ENCODE data around the gene CCND2.
"Not testable (repeated sequence)": the region's sequence is repeated elsewhere in the genome, so short reads cannot be mapped to it uniquely, and the experiment has no call there.

Gene CCND2

DNA sequence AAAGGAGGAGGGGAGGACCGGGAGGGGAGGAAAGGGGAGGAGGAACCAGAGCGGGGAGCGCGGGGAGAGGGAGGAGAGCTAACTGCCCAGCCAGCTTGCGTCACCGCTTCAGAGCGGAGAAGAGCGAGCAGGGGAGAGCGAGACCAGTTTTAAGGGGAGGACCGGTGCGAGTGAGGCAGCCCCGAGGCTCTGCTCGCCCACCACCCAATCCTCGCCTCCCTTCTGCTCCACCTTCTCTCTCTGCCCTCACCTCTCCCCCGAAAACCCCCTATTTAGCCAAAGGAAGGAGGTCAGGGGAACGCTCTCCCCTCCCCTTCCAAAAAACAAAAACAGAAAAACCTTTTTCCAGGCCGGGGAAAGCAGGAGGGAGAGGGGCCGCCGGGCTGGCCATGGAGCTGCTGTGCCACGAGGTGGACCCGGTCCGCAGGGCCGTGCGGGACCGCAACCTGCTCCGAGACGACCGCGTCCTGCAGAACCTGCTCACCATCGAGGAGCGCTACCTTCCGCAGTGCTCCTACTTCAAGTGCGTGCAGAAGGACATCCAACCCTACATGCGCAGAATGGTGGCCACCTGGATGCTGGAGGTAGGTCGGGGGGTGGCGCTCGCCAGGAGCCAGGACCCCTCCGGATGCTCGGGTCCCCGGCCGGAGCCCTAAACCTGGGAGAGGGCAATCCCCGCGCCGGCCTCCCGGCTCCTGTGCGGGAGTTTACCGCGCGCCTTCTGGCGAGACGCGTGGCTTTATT lies at the start of gene CCND2:
Gene CCND2 (plus strand): TSS at position 111 of the 744 bp plus-strand sequence. CDS start 279 bp downstream, at position 390.
- DNase-seq: peak; percentile 92

GRCh38 chr12:4224206-4224889 lies 49.2 kb upstream of the CCND2 start:
- no peak for DNase-seq

DNA sequence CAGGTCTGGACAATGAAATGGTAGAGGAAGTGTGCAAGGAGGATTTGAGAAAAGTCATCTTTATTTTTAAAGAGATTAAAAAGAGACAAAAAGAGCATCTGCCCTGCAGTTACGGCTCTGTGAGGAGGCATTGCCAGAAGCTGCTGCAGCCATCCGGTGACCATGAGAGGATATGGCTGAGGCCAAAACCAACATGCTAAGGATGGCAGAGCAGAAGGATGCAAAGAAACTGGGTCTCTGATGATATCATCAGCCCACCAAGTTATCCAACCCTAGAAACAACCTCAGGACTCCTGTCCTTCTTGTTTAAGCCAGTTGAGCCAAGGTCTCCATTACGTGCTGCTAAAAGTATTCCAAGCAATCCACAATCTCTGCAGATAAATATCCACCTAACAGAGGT lies 48.0 kb upstream of the CCND2 start:
- no peak for DNase-seq

DNA sequence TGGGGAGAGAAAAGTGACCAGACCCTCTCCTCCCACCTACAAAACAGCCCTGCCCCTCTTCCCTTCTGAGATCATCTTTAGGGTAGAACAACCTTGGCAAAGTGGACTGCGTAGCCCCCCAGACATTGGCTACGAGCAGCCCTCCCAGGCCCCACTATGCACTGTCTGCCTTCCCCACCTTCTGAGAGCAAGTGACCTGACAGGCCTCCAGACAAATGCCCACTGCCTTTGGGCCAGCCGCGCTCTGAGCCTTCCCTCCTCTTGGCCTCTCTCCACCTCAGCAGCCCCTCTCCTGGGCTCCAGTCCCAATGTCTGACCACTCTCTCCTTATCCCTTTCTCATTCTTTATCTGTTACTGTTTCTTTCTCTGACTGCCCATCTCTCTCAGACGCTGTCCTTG lies 46.5 kb upstream of the CCND2 start:
- DNase-seq: no peak

- no peak for DNase-seq
Measured at GRCh38 chr12:4228122-4228580, 45.4 kb upstream of the CCND2 start.

DNA sequence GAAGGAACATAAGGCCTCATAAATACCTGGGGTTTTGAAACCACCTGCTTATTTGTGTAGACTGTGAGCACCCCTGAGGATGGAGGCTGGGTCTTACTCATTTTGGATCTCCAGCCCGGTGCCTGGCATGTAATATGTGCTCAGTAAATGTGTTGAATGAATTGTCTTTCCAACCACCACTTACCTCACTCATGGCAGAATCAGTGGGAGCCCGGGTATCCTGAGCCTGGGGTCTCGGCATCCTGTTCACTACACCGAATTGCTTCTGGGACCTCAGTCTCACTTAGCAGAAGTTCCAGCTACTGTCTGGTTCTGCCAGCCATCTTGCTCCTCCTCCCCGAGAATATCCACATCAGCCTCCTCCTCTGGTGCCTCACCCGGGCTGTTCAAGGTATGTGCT lies 43.0 kb upstream of the CCND2 start:
- no peak for DNase-seq

DNA sequence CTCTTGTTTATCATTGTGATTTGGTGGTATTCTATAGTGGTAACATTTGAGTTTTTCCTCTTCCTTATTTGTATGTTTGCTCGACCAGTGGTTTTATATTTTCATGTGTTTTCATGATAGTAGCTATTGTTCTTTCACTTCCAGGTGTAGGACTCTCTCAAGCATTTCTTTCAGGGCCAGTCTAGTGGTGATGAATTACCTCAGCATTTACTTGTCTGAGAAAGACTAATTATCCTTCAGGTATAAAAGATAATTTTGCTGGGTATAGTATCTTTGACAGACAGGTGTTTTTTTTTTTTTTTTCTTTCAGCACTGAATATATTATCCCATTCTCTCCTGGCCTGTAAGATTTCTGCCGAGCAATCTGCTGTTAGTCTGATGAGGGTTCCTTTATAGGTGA lies 35.0 kb upstream of the CCND2 start:
- no peak for DNase-seq

GRCh38 chr12:4239746-4240145 lies 33.8 kb upstream of the CCND2 start:
- DNase-seq: no peak

DNA sequence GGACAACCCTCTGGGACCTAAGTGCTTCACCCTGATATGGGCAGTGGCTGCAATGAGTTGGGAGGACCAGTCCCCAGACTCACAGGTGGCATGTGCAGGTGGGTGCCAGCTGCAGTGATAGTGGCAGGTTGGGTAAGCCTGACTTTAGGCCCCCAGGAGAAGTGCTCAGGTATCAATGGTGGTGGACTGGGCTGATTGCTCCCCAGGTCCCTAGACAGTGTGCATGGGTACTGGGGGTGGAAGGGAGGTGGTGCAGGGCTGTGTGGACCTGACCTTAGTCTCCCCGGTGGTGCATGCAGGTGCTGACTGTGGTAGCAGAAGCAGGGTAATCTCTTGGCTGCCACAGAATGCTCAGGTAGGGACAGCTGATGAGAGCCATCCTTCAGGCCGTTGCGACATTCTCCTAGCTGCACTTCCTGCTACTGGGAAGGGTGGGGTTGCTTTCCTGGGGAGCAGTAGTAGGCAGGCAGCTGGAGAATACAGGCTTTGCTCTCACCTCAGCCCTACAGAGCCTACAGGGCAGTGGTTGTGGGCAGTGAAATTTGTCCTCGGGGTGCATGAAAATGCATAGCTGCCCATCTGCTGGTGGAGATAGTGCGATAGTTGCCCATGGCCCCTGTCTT lies 33.3 kb upstream of the CCND2 start:
- no peak for DNase-seq

- no peak for DNase-seq
Measured at GRCh38 chr12:4240981-4241380, 32.6 kb upstream of the CCND2 start.

- no peak for DNase-seq
Measured at GRCh38 chr12:4241592-4241991, 32.0 kb upstream of the CCND2 start.

DNA sequence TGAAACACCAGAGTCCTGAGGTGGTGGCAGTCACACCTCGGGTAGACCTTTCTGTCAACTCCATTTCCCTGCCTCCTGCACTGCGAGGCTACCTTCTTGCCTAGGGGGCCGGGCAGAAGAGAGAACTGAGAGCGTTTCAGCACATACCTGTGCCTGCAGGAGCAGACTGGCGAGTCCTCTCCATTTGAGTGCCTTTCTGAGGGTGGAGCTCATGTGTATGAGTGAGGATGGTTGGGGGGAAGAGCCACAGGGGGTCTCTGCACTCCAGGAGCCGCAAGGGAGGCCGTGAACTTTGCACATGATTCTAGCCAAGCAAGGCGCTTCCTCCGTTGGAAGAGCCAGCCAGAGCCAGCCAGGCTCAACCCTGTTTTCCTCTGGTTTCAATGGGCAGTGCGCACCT lies 31.0 kb upstream of the CCND2 start:
- DNase-seq: no peak

DNA sequence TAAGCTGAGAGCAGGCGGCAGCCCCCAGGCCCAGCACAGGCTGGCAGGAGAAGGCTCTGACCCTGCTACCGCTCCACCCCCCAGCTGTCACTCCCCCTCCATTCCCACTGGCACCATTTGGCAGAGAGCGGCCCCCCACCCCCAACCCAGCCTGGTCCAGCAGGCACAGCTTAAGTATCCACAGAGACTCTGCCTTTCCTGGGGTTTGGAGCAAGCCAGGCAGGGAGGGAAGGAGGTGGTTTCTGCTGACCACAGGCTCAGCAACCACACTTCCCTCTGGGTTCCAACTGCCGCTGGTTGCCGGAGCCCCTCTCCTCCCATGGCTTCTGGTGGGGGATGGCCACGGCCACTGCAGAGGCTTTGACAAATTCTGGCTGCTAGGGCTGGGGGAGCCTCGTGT lies 30.5 kb upstream of the CCND2 start:
- DNase-seq: no peak

- not testable (repeated sequence) for DNase-seq
Measured at GRCh38 chr12:4243491-4244100, 30.0 kb upstream of the CCND2 start.

DNA sequence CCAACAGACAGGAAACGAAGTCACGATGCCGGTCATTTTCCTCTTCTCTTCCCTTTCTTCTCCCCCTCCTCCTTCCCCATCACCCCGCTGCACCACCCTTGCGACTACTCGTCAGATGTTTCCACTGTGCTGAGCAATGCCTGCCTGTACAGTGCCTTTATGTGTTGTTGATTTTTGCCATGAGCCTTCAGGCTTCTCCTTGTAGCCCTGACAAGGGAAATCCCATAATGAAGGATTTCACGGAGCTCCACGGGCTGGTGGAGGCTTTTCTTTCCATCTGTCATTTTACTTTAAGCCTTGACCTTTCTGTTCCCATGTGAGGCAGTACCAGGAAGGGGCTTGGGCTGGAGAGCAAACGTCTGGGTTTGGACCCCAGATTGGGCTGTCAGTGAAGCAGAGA lies 28.7 kb upstream of the CCND2 start:
- no peak for DNase-seq

DNA sequence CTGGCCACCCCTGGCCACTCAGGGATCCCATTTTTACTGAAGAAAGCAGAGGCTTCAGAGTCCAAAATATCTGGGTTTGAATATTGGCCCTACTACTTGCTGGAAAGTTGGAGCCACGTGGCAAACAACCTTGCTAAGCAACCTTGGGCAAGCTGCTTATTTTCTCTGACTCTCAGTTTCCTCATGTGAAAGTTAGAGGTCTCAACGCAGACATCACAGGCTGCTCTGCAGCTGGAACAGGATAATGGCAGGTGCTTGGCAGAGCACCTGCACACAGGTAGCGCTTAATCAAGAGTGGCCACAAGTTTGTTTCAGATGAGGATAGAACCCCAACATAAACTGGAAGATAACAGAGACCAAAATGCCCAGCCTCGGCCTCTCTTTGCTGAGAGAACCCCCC lies 28.1 kb upstream of the CCND2 start:
- no peak for DNase-seq

GRCh38 chr12:4246116-4246515 lies 27.4 kb upstream of the CCND2 start:
- no peak for DNase-seq

DNA sequence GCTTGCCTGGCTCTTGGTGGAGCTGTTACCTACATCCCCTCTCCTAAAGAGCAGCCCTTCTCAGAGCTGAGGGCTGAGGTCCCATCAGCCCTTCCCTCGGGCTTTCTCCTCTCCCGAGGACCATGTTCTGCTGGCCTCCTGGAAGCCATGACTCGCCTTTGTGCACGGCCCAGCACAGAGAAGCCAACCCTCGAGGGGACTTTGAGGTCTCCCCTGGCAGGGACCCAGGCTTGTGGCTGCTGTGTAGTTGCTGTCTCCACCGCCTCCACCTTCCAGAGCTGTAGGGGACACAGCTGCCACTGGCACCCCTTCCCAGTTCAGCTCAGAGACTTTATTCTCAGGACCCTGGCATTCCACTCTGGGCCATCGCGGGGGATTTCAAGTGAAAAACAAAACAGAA lies 22.9 kb upstream of the CCND2 start:
- no peak for DNase-seq

DNA sequence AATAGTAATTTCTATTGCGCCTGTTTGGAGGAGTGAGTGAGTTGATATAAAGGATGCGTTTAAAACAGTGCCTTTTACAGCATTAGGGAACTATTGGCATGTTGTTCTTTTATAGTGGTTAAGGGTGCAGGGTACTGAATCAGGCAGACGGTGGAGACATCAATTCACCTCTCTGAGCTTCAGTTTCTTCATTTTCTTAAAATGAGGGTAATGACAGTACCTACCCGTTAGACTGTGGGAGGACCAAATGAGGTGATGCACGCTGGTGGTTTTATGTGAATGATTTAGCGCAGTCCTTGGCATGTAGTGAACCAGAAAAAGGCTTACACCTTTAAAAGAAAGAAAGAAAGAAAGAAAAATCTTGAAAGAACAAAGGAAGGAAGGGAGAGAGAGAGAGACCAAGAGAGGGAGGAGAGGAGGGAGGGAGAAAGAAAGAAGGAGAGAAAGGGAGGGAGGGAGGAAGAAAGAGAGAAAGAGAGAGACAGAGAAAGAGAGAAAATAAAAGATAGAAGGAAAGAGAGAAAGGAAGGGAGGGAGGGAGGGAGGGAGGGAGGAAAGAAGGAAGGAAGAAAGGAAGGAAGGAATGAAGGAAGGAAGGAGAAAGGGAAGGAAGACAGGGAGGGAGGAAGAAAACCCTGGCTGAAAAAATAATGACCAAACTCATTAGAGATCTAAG lies 22.2 kb upstream of the CCND2 start:
- no peak for DNase-seq

DNA sequence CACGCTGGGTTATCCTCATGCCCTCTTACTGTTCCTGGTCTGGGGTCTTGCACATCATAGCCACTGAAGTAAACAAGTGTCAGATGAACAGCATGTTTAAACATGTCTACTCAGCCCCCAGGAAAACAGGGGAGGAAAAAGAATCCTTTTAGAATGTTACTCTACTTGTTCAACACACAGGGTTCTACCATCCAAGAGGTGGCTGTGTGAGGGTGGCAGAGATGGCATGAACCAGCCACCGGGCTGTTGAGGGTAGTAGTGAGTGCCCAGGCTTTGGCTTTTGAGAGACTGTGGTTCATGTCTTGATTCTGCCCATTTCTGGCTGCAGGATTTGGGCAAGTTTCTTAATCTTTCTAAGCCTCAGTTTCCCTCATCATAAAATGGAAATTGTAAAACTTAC lies 21.6 kb upstream of the CCND2 start:
- no peak for DNase-seq

DNA sequence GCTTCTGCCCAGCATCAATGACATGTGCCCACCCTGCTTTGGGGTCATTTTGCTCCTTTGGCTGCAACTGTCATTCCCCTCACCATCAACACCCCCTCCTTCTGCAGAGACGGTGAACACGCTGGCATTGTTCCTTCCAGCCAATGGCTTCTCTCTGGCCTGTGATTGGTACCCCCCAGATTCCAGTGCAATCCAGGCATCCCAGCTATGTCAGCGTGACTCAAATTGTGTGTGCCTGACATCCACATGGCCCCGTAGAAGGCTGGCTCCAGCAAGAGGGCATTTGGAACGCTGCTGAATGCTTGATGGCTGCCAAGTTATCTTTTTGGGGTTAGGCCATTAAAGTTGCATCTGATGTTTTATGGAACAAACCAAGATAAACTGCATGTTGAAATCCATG lies 21.0 kb upstream of the CCND2 start:
- no peak for DNase-seq

- no peak for DNase-seq
Measured at GRCh38 chr12:4256043-4256826, 17.3 kb upstream of the CCND2 start.

Data from 8988T (cell line).